HS-5 (cell line): ENCODE data around the gene FAM83F.

ENCODE experiments used
- DNase-seq: peaks from one replicate; pipeline ENCODE4 v3.0.0-alpha.2; 2012; ENCODE audit warnings: low read depth

The FAM83F gene

DNA sequence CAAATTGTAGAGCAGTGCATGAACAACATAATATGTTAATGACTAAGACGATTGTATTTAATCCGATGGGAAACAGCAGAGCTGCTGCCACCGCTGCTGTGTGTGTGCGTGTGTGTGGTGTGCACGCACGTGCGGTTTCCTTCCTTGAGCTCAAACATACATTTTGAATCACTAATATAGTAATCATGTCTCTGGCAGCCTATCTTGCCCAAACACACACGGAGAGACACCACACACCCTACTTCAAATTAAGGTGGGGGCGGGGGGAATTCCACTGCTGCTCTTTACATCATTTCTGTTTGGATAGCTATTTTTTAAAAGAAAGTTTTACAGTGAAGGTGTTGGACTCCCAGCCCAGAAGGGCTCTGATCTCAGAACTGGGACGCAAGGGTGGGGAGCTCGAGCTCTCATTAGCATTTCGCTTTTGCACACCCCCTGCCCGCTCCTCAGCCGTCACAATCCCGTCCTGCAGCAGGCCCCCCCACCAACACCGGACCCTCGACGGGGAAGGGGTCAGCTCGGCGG lies 651 bp upstream of the FAM83F start:
- DNase-seq, result no peak

DNA sequence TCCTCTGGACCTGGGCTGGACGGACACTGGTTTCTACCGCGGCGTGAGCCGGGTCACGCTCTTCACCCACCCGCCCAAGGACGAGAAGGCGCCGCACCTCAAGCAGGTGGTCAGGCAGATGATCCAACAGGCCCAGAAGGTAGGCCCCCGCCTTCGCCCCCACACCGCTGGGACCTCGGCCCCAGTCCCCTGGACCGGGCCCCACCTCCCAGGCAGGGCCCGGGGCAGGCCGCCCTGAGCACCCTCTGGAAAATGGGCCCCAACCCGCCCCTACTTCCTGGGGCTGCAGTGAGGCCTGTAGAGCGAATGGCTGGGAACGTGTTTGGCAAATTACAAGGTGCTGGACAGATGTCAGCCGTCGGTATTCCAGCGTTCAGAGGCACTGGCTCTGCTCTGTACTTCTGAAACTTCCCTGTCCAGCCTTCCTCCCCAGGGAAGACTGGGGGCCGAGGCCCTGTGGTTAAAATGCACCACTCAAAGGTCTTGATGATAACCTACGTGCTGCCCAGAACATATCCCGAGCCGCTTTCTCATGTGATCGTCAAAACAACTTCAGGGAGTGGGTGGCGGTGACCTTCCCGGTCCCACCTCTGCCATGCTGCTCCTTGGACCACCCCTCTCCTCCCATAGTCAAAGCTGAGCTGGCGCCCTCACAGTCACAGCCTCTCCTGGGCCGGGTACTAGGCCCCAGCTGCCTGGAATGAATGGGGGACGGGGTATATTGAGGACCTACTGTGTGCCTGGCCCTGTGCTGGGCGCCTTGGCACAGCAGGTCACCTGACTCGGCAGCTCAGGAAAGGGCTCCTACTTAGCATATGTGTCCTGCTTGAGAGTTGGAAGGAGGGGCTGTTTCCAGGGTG lies 869 bp downstream of the FAM83F start:
- no peak for DNase-seq

DNA sequence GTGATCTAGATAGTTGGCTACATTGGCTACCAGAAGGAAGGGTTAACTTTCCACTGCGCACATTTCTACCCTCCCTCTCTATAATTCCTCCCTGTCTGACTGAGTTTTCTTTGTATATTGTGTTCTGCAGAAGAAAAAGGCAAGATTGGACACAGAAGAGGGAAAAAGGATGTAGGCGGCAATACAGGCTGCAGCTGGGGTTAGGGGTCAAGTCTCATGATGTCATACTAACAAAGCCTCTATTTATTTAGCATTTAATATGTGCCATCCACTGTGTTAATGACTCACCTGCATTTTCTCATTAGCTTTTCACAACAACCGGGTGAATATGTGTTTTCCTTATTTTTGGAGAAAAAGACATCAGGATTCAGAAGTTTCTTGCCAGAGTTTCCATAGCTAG lies 2.0 kb downstream of the FAM83F start:
- no peak for DNase-seq

DNA sequence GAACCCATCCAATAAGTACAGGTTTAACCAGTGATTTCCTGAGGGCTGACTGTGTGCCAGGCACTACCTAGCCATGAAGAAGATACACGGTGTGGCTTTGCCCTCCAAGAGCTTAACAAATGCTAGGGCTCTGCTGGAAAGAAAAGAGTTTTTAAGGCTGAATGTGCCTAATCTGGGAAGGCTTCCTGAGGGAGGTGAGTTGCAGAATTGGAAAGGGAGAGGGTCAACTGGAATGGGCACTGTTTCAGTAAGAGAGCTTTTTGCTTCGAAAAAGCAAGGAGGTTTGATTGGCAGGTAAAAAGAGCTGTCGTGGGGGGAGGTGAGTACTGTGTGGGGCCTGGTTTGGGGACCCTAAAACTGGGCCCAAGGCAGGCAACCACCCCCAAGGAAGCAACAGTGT lies 2.7 kb downstream of the FAM83F start:
- DNase-seq, result no peak

DNA sequence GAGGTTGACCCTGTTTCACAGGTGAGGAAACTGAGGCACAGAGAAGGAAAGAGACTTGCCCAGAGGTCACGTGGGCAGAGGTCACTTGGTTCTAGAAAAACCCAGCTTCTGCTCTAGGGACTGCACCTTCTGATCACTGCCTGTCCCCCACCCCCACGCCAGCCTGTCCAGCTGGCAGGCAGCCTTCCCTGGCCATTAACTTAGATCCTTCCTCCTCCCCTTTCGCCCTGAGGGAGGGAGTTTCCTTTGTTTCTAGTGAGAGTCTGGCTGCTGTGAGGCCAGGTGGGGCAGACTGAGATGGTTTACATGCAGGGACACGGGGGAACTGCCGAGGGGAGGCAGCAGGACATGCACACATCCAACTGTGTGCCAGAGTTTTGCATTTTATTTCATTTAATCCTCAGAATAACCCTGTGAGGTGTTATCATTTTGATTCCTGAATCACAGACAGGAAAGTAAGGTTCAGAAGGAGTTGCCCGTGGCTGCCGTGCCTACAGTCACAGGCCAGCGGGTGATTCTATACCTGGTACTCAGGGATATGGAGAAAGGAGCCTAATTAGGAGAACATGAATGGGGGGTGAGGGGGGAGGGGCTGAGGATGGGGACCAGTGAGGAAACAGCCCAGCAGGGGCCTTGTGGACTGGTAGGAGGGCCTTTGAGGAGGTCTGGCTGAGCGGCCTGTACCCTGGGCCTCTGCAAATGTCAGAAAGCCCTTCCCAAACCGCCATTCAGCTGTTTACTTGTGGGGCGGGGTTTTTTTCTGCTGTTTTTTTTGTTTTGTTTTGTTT lies 3.4 kb downstream of the FAM83F start:
- no peak for DNase-seq

DNA sequence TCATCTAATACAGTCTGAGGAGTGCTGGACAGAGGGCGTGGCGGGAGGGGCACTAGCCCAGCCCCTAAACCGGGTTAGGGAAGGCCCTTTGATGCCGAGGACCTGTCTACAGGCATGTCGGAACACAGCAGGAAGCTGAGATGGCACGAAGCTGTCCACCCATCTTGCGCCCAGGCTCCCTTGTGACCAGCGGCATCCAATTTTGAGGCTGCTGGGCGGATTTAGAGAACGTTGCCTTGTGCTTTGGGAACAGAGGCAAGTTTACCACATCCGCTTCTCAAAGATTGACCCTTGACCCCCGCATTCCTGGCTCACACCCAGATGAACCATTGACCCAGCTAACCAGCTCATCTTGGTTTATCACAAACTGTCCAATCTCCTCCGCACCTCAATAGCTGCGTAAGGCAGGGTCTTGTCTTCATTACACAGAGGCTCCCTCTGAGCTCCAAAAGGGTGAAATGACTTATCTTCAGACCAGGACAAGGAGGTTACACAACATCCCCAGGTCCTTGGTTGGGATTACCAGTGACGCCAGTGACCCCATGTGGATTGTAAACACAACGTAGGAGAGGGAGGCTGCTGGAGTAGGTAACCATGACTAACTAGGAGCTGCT lies 4.5 kb downstream of the FAM83F start:
- DNase-seq, result no peak

DNA sequence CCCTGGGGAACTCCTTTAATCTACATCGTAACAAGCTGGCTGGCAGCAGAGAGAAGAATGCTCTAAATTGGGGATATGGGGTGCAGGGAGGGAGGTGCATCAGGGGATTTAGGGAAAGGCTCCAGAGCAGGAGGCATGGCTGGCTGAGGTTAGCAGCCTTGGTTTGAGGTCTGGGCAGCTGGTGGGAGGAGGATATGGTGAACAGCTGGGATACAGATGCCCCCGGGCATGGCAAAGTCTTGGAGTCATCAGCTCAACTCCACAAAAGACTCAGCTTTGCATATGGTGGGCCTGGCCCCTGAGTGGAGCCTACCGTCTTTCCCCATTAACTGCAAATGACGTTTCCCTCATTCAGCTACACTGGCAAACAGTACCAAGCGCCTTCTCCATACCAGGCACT lies 5.4 kb downstream of the FAM83F start:
- DNase-seq, result no peak

DNA sequence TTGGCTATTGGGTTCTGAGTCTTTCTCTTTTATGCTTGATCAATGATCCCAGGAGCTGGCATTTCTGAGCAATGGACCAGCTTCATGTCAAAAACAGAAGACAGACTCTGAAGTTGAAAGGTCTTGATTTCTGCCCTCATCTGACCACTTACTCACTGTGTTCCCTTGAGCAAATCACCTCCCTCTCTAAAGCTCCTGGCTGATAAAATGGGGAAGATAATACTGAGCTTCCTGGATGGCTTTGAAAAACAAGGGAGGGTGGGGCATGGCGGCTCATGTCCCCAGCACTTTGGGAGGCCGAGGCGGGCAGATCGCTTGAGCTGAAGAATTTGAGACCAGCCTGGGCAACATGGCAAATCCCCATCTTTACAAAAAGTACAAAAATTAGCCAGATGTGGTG lies 6.4 kb downstream of the FAM83F start:
- no peak for DNase-seq

DNA sequence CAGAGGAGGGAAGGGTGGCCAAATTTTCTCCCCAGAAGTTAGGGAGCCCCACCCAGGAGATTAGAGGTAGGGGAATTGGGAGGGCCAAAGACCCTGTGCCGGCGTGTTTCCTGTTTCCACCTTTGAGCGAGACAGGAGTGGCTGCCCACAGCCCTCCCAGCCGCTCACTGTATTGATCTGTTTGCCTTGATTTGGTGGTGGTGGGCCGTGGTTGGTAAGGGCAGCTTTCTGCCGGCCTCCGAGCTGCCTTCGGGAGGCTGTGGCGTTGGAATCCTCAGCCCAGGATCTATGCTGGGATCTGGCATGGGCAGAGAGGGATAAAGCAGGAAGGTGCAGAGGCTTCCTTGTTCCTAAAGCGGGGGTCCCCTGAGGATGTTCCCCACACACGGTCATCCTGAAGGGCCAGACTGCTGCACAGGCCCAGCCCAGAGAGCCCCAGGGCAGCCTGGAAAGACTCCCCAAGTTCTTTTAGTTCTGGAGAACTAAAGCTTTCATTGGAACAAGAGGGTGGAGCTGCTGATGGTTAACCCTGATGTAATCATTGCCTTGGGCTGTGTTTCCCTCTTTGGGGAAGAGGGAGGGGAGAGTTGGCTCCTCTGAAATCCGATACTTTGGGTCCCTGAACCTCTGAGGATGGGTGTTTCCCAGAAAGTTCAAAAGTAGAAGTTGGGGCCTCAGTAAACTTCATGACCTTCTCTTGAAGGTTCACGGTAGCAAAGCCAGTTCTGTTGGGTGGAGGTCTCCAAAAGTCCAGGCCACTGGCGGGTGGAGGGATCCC lies 7.2 kb downstream of the FAM83F start:
- no peak for DNase-seq

DNA sequence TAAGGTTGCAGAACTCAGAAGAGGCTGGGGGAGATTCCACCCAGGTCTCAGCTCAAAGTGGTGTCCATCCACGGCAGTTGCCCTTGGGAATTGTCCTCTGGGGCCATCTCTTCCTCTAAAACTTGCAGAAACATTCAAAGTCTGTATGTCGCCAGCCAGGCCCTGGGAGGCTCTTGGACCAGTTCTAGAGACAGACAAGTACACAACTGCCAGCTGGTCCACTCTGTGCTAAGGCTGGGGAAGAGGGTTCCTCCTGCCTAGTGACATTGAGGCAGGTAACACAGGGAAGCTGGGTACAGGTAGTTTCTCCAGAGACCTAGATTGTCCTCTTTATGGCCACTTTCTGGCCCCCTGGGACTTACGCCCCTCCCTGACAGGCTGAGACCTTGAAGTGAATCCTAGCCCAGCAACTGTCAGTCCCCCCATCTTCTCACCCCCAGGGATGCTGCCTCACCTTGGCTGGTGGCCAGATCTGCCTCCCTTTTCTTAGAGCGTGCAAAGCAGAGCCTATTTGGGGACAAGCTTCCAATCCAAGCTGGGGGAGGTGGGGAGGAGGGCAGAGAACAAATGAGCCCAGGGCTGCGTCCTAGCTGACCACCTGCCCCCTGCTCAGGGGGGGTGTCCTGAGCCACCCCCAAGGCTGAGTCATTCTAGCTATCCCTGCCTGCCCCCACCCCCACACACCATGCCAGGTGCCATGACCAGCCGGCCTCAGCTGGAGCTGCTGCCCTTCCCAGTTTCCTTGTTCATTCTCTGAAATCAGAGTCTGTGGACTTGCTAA lies 8.4 kb downstream of the FAM83F start:
- DNase-seq, result no peak

DNA sequence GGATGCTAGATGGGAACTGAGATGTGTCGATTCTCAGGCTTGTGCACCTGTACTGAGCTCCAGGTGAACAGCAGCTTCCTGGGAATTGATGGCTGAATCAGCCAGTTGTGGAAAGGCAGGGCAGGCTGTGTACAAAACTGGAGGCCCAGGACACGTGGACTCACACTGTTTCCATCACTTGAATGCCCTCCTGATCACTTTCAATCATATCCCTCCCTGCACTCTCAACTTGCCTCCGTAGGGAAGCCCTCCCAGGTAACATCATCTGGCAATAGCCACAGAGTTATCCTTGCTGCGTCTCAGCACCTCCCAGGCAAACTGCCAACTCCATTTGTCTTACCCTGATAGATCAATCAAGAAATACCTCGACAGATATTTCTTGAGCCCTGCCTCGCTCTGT lies 10.1 kb downstream of the FAM83F start:
- DNase-seq, result no peak

DNA sequence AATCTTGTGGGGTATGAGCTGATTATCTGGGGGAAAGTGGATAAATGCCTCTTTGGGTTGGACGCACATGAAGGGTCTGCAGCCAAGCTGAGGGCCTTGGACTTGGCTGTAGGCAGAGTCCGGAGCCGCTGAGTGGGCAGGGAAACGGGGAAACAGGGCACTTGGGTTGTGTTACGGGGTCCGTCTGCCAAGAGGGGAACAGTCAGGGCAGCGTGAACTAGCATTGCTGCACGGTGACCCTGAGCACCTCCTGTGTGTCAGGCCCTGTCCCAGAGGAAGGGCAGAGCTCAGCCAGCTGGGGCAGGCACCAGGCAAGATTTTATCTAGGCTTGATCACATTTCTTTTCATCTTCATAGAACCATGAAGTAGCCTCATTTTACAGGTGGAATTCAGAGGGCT lies 11.9 kb downstream of the FAM83F start:
- no peak for DNase-seq

DNA sequence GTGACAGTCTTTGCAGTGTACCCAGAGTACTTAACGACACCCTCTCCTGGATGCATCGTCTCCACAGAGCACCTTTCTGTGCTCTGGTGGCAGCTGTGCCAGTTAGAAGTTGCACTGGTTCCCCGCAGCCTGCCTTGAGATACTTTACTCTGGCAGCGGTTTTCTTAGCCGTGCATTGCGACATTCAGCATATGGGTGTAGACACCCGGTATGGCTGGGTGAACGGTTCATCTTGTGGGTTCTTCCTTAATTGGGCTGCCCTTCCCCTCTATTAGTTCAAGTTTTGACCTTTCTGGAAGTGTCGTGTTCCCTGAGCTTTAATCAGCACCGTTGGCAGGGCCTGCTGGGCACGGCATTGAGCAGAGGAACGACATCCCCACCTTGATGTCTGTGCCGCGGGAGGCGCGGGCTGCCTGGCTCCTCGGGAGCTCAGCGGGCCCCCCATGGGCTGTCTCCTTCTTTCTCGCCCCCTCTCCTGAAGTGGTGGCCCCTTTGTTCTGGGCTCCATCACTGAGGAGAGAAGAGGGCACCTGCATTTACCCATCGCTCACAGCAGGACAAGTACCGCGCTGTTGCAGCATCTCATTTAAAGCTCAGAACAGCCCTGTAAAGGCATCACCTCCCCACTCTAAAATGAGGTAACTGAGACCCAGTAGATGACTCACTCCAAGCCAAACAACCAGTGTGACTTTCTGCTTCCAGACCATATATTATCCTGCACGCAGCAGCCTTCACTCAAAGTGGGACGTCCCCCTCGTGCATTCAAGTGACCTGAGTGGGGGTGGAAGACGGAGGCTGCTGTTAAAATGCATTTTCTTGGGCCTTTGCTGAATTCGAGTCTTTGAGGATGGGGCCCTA lies 13.3 kb downstream of the FAM83F start:
- DNase-seq, result no peak

DNA sequence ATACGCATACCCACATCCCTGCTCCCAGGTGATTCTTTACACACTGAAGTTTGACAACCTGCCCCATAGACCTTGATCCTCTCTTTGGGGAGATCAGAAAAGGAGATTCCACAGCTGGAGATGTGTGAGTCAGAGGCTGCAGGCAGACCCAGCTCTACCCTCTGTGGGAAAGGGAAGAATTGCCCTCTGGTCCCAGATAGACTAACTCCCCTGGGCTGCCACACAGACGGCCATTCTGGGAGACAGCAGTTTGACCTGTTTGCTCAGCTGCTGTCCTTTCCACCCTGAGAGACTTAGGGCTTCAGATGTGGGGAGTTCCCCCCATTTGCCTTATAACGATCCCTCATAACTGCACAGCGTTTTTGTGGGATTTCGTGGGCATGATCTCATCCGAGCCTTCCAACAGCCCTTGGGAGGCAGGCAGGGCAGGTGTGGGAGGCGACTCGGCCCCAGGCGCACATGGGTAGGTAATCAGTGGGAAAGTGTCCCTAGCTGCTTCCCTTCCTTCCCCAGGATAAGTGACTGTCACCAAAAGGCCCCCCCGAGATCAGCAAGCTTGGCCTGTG lies 14.1 kb downstream of the FAM83F start:
- no peak for DNase-seq

DNA sequence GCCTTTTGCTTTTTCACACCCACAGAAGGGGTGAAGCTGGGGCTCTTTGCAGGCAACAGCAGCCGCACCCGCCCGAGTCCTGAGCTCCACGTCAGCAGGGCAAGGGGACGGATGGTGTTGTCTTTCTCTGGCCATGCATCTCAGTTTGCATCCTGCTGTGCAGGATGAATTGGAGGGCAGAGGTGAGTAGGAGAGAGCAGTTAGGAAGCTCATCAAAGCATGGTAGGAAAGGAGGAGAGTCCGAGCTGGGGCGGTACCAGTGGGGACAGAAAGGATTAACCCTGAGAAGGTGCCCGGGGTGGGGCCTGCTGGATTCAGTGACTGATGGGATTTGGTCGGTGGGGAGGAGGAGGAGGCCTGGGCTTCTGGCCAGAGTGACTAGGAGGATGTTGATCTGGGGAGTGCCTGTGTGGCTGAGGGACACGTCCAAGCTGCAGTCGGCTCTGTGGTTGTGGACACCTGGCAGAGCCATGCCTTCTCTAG lies 14.6 kb downstream of the FAM83F start:
- no peak for DNase-seq

DNA sequence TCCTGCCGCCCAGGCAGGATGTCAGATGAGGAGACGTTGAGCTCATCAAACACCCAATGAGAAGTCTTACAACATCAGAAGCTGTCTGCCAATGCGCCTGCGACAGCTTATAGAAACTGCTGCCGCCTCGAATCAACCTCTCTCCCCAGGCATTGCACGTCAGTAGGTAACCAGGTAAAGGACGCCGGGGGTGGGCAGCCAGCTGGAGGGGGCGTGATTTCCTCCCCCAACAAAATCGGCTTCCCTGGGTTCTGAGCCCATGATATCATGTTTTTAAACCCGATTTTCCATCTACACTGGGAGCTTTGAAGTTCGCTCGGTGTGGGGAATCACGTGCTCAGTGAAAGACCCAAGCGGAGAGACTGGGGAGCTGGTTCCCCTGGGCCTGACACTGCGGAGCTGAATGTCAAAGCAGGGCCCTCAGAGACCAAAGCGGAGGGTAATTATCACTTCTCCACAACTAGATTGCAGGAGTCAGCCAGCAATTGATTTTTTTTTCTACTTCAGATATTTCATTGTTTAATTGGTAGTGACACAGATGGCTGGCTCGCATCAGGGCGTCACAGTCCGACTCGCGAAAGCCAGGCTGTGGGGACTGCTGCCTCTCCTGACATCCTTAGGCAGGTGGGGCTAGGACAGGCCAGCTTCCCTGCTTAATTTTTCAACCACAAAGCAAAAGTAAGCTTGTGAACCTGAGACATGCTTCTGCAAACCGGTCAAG lies 15.4 kb downstream of the FAM83F start:
- no peak for DNase-seq

DNA sequence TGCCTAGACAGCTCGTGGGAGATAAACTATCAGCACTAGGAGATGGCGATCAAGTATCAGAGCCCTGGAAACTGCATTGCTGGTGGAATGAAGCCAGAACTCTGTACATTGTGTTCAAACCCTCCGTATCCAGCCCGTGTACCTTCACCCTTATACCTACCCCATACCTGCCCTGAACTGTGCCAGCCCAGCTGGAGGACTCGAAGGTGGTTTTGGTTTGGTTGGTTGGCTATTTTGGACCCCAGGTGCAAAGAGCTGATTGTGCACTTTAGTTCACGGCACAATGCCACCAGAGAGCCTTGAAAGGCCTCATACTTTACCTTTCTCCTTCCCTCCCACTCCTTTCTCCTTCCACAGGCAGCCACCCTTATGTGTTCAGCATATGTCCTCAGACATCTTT lies 16.0 kb downstream of the FAM83F start:
- DNase-seq, result no peak

DNA sequence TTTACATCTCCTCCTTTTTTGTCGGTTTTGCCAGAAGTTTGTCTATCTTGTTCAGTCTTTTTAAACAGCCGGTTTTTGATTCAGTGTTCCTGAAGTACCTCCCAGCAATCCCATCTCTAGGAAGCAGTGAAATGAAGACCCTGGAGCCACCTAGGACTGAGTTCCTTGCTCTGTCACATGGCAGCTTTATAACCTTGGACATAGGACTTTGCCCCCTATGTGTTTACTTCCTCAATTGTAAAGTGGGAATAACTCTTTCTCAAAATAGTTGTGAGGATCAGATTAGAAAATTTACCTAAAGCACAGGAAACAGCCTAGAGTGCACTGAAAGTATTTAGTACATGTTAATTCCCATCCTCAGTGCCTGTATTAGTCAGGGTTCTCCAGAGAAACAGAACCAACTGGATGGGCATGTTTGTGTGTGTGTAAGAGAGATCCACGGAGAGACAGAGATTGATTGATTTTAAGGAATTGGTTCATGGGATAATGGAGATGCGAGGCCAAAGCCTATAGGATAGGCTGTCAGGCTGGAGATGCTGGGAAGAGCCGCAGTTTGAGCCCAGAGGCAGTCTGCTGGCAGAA lies 20.0 kb downstream of the FAM83F start:
- no peak for DNase-seq
